GM18907 (cell line): ENCODE data around the gene KRTAP22-2.

ENCODE experiments used
- ATAC-seq: cut with Tn5 transposase; IDR thresholded peaks from one replicate; pipeline ENCODE4 v1.9.1; 2021; ENCODE audit warnings: mild to moderate bottlenecking, moderate library complexity; ENCODE audit not compliant: unreplicated experiment

KRTAP22-2 gene

DNA sequence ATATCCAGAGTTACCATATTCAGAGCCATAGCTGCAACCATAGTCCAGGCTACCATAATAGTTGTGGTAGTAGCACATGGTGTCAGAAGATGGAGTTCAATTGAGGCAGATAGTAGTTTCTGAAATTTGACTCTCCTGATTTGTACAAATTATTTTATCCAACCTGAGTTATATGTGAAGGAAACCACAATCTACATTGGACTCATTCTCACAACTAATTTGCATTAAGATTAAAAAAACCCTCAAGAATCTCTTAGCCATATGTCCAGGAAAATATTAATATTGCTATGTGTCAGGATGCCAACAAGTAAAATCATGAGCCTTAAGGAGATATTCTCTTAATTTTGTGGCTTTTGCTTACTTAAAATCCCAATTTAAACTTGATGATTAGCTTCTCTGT, at the start of gene KRTAP22-2:
Gene KRTAP22-2, minus strand, starts transcription at position 101 of the 400 bp plus-strand sequence.
- ATAC-seq: no peak

DNA sequence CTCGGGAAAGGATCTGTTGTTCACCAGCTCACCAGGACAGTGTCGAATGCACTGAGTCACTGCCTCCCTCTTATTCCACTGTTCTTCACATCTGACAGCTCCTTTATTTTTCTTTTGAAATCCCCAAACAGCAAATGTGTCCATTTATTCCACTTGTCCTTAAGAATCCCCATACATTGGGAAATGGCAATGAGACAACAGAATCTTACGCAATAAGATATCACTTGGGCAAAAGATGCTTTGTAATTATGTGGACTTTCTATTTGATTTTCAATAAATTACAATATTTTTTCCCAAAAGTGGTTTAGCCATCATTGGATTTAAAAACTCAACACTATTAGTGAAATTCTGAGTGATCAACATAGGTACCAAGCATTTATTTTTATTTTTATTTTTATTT, 48.5 kb upstream of the KRTAP22-2 start:
- no peak for ATAC-seq

DNA sequence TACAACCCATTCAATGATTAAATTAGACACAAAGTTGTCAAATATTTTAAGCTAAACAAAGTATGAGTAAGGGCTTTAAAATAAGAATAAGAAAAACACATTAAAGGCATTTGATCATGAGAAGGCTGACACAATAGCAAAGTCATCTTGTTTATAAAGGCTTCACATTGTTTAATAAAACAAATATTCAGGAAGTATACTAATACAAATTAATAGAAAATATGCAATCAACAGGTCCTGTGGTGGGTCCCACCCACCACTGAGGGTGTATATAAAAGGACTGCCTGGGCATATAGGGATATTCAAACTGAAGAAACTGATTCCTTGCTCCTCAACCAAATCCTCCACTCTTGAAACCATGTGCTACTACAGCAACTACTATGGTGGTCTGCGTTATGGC, 44.7 kb upstream of the KRTAP22-2 start, which contains the start of gene KRTAP20-2:
Gene KRTAP20-2, plus strand, starts transcription at position 301 of the 400 bp plus-strand sequence. Its CDS starts 58 bp downstream, at position 359.
- no peak for ATAC-seq

DNA sequence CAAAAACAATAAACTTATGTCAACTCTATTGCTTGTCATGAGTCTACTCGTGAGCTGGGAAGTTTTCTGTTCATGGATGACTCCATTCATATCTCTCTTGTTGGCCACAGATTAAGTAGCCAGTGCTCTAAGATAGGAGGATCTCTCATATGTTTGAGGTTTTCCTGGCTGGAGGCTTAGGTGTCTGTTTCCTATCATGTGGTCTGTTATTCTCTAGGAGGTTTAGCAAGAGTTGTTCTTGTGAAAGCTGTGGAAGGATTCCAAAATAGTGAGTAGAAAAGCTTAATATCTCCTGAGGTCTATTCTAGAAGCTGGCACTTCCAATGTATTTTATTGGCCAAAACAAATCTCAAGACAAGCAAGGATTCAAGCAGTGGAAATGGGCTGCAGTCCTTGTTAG, 39.0 kb upstream of the KRTAP22-2 start:
- no peak for ATAC-seq

DNA sequence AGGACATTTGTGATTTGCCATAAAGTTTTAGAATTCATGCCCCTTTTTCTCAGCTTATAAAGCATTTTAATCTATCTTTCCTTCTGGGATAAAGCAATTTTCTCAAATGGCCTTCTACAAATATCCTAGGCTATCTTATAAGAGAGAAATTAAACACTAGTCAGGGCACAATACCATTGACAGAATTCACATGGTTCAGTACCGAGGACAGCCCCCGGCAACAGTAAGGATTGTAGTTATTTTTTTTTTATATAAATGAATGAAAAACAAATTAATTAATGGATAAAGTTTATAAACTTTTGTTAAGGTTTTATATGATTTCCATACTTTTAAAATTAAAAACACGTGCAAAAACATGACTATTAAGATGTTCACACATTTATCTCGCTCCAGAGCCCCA, 37.9 kb upstream of the KRTAP22-2 start:
- no peak for ATAC-seq

DNA sequence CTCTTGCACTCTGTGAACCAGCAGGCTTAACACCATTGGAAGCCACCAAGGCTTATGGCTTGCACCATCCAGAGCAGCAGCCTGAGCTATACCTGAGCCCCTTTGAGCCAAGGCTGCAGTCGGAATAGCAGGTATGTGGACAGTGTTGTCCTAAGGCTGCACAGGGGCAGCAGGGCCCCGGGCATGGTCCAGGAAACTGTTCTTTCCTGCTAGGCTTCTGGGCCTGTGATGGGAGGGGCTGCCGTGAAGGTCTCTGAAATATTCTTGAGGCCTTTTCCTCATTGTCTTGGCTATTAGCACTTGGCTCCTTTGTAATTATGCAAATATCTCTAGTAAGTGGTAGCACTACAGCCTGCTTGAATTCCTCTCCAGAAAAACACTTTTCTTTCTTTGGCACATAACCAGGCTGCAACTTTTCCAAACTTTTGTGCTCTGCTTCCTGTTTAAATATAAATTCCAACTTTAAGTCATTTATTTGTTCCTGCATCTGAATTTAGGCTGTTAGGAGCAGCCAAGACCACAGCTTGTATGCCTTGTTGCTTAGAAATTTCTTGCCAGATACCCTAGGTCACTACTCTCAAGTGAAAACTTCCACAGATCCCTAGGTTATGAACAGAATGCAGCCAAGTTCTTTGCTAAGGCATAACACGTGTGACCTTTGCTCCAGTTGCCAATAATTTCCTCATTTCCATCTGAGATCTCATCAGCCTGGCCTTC, 35.4 kb upstream of the KRTAP22-2 start:
- ATAC-seq: no peak

DNA sequence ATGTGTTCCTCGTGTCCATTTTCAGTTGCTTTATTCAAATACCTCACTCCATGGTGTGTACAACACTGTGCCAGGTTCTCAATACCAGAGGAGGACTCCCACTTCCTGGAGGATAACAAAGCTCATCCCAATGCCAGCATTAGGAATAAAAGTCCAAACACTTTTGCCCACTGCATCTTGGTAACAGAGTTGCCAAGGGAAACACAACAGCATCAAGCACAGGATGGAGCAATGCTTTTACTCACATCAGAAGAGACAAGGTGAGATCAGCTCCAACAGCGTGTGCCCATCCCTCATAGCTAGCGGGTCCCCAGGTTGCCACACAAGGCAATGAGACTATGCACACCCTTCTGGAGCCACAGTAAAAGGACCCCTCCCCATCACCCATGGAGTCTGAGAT, 33.2 kb upstream of the KRTAP22-2 start:
- ATAC-seq: no peak

DNA sequence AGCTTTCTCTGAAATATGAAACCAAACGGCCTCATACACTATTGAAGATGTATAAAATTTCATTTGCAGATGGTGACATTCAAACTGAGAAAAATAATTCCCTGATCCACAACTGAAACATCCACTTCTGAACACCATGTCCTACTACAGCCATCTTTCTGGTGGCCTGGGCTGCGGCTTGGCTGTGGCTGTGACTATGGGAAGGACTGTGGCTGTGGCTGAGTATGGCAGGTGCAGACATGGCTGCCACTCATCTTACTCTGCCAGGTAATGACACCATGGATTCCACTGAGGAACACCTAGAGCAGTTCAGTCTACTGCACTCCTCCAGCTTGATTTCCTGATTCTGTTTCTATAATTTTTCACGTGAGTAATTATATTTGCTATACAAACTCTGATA, 30.3 kb upstream of the KRTAP22-2 start, which contains the start of gene KRTAP20-4:
Gene KRTAP20-4, plus strand, starts transcription at position 106 of the 400 bp plus-strand sequence.
- no peak for ATAC-seq

DNA sequence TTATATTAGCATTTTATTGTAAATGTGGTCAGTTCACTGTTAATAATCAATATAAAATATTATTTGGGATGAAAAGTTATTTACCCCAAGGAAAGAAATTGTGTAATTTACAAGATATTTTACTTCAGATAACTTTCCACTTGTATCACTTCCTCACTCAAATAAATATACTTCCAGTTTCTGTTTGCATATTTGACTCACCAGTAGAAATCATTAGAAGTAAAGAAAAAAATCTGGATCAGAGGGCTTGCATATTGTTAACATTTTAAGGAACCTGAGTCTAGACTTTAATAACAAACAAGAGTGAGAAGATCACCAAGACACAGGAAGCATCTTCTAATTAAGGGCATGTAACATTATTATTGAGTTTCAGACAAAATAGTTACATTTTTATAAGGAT, 29.9 kb upstream of the KRTAP22-2 start:
- no peak for ATAC-seq

DNA sequence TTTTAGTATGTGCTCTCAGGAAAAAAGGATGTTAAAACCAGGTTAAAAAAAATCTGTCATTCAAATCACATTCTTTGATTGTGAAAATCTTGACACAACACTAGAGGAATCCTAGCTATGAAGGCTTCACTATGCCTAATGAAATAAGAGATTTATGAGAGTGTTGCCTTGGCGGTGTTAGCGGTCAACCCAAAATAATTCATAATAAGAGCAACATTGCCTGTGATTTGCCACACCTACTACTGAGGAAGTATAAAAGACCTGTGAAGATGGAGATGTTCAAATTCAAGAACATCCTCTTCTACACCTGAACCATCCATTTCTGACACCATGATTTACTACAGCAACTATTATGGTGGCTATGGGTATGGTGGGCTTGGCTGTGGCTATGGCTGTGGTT, 25.9 kb upstream of the KRTAP22-2 start, which contains the start of gene KRTAP20-1:
Gene KRTAP20-1, plus strand, starts transcription at position 301 of the 400 bp plus-strand sequence. Its CDS starts 30 bp downstream, at position 331.
- no peak for ATAC-seq

DNA sequence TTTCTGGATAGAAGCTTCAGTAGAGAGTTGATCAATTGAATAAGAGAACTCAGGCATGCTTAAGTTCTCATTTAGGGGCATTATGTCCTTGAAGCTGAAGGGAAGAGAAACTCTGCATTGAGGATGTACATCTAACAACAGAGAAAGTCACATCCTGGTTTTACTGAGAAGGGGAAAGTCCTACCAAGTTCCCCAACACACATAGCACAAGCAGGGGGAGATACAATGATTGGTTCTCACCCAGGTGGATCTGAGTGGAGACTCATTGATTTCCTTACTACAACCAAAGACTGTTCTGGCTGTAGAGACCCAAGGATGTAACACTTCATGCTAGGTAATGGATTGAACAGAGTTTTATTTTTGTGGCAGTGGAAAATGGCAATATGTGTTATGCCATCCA, 25.0 kb upstream of the KRTAP22-2 start:
- ATAC-seq: no peak

DNA sequence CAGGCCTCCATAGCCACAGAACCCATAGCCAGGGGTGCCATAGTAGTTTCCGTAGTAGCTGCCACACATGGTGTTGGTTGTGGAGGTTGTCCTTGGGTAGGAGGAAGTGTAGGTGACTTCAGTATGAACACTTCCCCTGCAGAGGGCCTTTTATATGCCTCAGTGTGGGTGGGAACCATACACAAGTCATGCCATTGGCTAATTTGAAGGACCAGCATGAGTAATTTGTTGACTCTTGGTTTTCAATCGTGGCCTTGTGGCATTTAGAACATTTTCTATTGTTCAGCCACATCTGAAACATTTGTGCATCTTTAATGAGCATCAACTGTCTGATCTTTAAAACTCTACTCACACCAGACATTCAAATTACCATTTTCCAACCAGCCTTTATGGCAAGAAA, 23.6 kb upstream of the KRTAP22-2 start, which contains the start of gene KRTAP6-1:
Gene KRTAP6-1, minus strand, starts transcription at position 95 of the 400 bp plus-strand sequence. Its CDS starts 26 bp downstream, at position 69.
- no peak for ATAC-seq

DNA sequence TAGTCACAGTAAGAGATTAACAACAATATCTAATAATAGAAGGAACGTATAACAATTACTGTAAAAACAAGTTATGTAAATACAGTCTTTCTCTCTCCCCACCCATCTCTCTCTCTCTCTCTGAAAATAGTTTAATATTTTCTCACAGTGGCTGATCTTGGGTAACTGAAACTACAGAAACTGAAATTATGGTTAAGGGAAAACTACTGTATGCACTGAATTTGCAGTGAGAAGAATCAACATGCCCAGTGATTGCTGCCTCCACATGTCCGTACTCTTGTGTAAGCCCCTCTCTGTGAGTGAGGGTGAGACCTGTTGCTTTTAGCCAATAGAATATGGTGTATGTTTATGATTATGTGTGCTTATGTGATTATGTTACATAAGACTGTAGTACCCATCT, 21.9 kb upstream of the KRTAP22-2 start:
- no peak for ATAC-seq

DNA sequence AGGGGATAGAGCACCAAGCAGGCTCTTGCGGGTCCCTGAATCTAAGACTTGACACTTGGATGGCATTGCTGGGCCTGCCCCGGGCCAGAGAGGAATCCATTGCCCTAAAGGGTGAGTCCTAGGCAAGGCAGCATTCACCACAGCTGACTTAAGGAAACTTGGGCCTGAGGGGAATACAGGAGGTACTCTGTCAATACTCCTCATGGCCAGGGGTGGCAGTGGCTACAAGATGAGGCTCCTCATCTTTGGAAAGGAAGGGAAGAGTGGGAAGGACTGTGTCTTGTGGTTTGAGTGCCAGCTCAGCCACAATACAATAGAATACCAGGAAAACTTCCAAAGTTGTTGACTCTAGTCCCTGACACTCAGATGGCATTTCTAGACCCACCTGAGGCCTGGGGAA, 15.8 kb upstream of the KRTAP22-2 start:
- ATAC-seq: no peak

DNA sequence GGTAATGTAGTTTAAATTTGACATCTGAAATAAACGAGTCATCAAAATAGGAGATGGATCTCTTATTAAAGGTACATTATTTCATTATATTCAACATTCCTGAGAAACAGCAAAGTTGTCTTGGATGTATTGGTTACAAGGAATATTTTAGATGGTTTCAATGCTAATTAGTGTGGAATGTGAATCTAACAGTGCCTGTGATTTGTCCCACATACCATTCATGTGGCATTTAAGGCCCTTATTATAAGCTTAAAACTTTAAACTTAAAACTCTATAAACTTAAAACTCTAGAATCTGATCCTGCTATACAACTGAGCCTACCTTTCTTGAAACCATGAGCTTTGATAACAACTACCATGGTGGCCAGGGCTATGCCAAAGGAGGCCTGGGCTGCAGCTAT, 10.6 kb upstream of the KRTAP22-2 start, which contains the start of gene KRTAP22-1:
Gene KRTAP22-1, plus strand, starts transcription at position 301 of the 400 bp plus-strand sequence.
- ATAC-seq: no peak

DNA sequence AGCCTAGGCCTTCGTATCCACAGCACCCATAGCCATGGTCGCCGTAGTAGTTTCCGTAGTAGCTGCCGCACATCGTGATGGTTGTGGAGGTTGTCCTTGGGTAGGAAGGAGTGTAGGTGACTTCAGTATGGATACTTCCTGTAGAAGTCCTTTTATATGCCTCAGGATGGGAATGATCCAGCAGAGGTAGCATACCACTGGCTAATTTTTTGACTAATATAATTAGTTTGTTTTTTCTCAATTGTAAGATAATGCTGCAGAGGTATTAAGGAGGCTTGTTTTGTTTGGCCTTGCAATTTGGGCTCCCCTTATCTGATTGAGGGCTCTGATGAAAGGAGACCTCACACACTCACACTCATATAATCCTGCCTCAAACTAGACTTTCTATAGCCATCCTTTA, 8.6 kb upstream of the KRTAP22-2 start, which contains the start of gene KRTAP6-2:
Gene KRTAP6-2, minus strand, starts transcription at position 101 of the 400 bp plus-strand sequence. Its CDS starts 28 bp downstream, at position 73.
- ATAC-seq: no peak

DNA sequence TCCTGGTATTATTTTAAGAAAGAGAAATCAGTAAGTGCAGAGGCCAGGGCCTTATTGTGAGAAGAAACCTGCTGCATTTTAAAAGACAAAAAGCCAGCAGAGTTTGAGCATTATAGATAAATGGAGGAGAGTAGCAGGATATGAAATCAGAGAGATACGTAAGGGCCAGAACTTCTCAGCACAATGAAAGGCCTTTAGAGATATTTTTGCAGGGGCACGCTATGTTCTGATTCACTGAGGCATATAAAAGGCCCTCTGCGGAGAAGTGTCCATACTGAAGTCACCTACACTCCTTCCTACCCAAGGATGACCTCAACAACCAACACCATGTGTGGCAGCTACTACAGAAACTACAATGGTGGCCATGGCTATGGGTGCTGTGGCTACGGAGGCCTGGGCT, 1.9 kb upstream of the KRTAP22-2 start, which contains the start of gene KRTAP6-3:
Gene KRTAP6-3, plus strand, starts transcription at position 301 of the 400 bp plus-strand sequence. Its CDS starts 6 bp downstream, at position 307.
- ATAC-seq: no peak

DNA sequence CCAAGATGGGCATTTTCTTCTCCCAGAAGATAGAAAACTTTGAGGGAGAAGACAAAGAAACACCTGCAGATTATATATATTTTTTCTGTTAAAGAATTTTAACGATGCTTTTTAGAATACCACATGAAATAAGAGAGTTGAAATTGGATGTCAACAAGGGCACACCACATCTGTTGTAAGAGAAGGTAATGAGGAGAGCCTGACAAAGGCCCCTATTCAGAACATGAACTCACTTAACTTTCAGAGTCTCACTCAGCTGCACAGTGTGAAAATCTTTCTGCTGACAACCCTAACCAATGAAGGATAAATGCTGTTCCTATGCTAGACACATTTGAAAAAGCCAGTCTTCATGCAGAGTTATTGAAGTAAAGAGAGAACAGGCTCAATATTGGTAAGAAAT, 7.3 kb downstream of the KRTAP22-2 start:
- no peak for ATAC-seq

DNA sequence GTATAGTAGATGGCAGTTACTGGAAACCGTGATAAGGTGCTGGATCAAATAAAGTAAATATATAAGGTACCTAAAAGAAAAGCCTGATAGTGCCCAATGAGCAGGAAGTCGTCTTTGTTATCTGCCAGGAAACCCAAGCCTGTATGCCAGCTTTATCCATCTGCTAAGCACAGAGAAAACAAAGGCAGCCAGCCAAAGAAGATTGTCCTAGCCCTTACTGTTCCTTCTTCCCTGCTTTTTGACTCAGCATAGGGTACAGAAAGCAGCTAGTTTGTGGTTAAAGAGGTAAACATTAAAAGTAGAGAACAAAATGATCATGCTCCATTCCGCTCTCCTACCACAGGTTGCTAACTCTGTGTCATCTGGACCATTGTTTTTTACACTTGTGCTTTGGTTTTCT, 10.1 kb downstream of the KRTAP22-2 start:
- no peak for ATAC-seq

DNA sequence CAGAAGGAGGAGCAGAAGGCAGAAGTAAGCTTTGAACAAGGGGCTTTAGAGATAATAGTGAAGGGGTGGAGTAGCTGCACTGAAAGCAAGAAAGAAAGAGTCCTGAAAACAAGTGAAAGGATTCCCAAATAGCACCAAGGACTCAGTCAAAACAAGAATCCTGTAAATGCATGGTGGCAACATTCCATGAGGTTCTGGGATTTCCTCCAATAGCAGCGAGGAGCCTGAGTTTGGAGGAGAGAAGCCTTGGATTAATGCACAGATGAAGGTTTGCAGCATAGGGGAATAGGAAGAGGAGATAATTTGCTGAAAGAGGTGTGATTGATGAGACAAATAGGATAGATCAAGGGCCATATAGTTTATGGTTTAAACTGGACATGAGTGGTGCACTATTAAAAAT, 10.9 kb downstream of the KRTAP22-2 start:
- ATAC-seq: no peak

DNA sequence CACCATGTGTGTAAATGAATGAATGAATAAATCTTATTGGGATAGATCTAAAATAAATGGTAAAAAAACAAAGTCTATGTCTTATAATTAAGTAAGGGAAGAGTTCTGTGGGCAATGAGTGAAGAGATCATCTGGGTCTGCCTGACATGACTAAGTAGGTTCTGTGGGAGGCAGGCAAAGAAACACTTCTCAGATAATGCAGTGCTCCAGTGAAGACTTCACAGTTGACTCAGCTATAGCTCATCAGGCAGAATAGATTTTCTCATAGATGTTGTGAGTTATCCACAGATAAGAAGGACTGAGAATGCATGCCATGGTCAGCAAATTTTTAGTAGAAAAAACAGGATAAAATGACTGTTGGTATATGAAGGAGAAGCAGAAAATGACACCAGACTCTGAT, 12.4 kb downstream of the KRTAP22-2 start:
- no peak for ATAC-seq

DNA sequence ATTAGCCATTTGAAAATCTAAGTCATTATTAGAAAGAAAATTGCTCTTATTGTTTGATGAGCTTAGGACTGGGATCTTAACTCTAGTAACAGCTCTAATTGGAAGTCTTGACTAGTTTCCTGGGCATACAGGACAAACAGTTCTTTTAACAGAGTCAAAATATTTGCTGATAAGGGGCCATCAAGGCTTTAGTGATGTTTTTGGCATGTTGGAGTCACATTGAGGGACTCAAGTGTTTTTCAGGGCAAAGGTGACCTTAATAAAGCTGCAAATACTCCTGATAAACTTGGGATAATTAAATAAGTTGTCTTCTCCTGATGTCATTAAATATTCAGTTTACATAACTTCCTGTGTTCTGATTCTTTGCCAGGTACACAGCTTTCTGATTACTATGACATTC, 22.6 kb downstream of the KRTAP22-2 start:
- no peak for ATAC-seq
